Fibroblast of lung (primary cell): Measurements from ENCODE around the gene OIP5. TPM values are rescaled to one million over a fixed set of nuclear protein-coding genes. Genes with fewer than 3 reads are reported as not detected.
A peak's percentile ranks its signal among the peaks of the same experiment; 100 is the strongest.

Source experiments
- DNase-seq, 2 donors: peaks; one replicate each; pipeline versions ENCODE4 v3.0.0 to v3.0.0-alpha.2; 2010; ENCODE audit warnings: low read depth in 2 of 2
- H2AFZ ChIP-seq: 2 replicates; pipeline ENCODE4 v1.5.1; 2012; ENCODE audit warnings: low read length, control low read depth, inconsistent platforms
- H3K27ac ChIP-seq: 2 replicates; pipeline ENCODE4 v1.5.1; 2011; ENCODE audit warnings: low read length, control low read depth; ENCODE audit not compliant: insufficient read depth
- H3K27me3 ChIP-seq: 2 replicates; pipeline ENCODE4 v1.5.1; 2011; ENCODE audit warnings: mild to moderate bottlenecking, low read length; ENCODE audit not compliant: control insufficient read depth, insufficient read depth
- H3K36me3 ChIP-seq: 2 replicates; pipeline ENCODE4 v1.5.1; 2011; ENCODE audit warnings: low read length; ENCODE audit not compliant: control insufficient read depth, insufficient read depth
- H3K4me1 ChIP-seq: 2 replicates; pipeline ENCODE4 v1.5.1; 2011; ENCODE audit warnings: low read length; ENCODE audit not compliant: control insufficient read depth, insufficient read depth; ENCODE audit errors: extremely low read depth
- H3K4me2 ChIP-seq: 2 replicates; pipeline ENCODE4 v1.5.1; 2011; ENCODE audit warnings: low read length, control low read depth; ENCODE audit not compliant: insufficient read depth; ENCODE audit errors: extremely low read depth
- H3K4me3 ChIP-seq, 4 experiments: fragments of 200-600 bp in 1 of 4; sonication (generic) in 1 of 4; replicated peaks in 1 of 4; 2 replicates each; pipeline ENCODE4 v1.5.1; 2011 to 2016; ENCODE audit warnings: low read length in 4 of 4, low read depth in 3 of 4, mild to moderate bottlenecking in 3 of 4, control low read depth in 2 of 4, inconsistent platforms in 1 of 4, mixed read lengths in 1 of 4; ENCODE audit not compliant: insufficient read depth in 1 of 4; ENCODE audit errors: control extremely low read depth in 1 of 4
- H3K79me2 ChIP-seq: 2 replicates; pipeline ENCODE4 v1.5.1; 2012; ENCODE audit warnings: mild to moderate bottlenecking, low read length, inconsistent platforms; ENCODE audit not compliant: control insufficient read depth, insufficient read depth
- H3K9ac ChIP-seq: 2 replicates; pipeline ENCODE4 v1.5.1; 2011; ENCODE audit warnings: mild to moderate bottlenecking, low read length, control low read depth; ENCODE audit not compliant: insufficient read depth
- H3K9me3 ChIP-seq: 2 replicates; pipeline ENCODE4 v1.5.1; 2012; ENCODE audit warnings: low read depth, low read length; ENCODE audit not compliant: control insufficient read depth, insufficient read depth
- H4K20me1 ChIP-seq: 2 replicates; pipeline ENCODE4 v1.5.1; 2011; ENCODE audit warnings: low read length; ENCODE audit not compliant: control insufficient read depth, insufficient read depth; ENCODE audit errors: extremely low read depth
- CTCF ChIP-seq, 2 donors: IDR thresholded peaks in 1 of 2; conservative IDR thresholded peaks in 1 of 2; 1 replicate in 1 of 2; 2 replicates in 1 of 2; pipeline ENCODE4 v1.5.1; 2011 to 2012; ENCODE audit warnings: low read length in 2 of 2, control low read depth in 1 of 2, inconsistent platforms in 1 of 2, low read depth in 1 of 2, mild to moderate bottlenecking in 1 of 2
- EZH2 ChIP-seq: IDR thresholded peaks from 2 replicates; pipeline ENCODE4 v1.5.1; 2012; ENCODE audit warnings: low read length, control low read depth, mild to moderate bottlenecking; ENCODE audit errors: missing control alignments
- polyA plus RNA-seq, 2 donors: library from polyadenylated mRNA; depleted of rRNA in 1 of 2; stranded (reverse) in 1 of 2; unstranded in 1 of 2; fragments of >200 nt; gene quantifications; 2 replicates each; pipeline ENCODE4 v1.2.1, GENCODE V29; 2011 to 2012; ENCODE audit warnings: missing spikeins in 1 of 2
- total RNA-seq: library from RNA; depleted of rRNA; stranded (reverse); fragments of >200 nt; gene quantifications from 2 replicates; pipeline ENCODE4 v1.2.1, GENCODE V29; 2014

OIP5 gene
- total and polyA plus RNA-seq, 2 donors (not counting 1 experiment from before 2014, with no cell fraction given), result 2.0 to 2.4 TPM

- no peaks in the 10 kb centered on the region for H3K9me3 ChIP-seq
- H3K79me2 ChIP-seq, result peaks cover 51% of the 10 kb centered on the region
- H3K9ac ChIP-seq, result no peak overlapping the region
- DNase-seq, result peak in 1 of 2 donors; percentile 19
- no peak overlapping the region for H2AFZ ChIP-seq
- H3K36me3 ChIP-seq, result peaks cover 7% of the 10 kb centered on the region
- H3K4me2 ChIP-seq, result no peak overlapping the region
- TF ChIP-seq CTCF (conservative IDR thresholded peaks at IDR 0.05 in 1 of 2, IDR thresholded peaks at IDR 0.05 in 1 of 2; ENCODE audit: low read depth in 1 of 2, low read length in 2 of 2) (no peak), EZH2 (no peak)
- H3K4me1 ChIP-seq, result no peaks in the 10 kb centered on the region
- no peak overlapping the region for H3K4me3 ChIP-seq
- no peaks in the 10 kb centered on the region for H3K27me3 ChIP-seq
- H4K20me1 ChIP-seq, result no peaks in the 10 kb centered on the region
- no peak overlapping the region for H3K27ac ChIP-seq
Measured at GRCh38 chr15:41341519-41341918, 9.1 kb upstream of the OIP5 start.

GRCh38 chr15:41340189-41340695 is 7.9 kb upstream of the OIP5 start:
- Histone ChIP-seq H3K4me1 (no peaks in the 10 kb centered on the region), H2AFZ (no peak overlapping the region), H3K9me3 (no peaks in the 10 kb centered on the region), H3K27me3 (no peaks in the 10 kb centered on the region), H3K36me3 (peaks cover 4% of the 10 kb centered on the region), H3K27ac (no peak overlapping the region), H3K9ac (no peak overlapping the region), H3K79me2 (peaks cover 57% of the 10 kb centered on the region), H4K20me1 (no peaks in the 10 kb centered on the region), H3K4me2 (no peak overlapping the region), H3K4me3 (no peak overlapping the region)
- TF ChIP-seq EZH2 (no peak), CTCF (conservative IDR thresholded peaks at IDR 0.05 in 1 of 2, IDR thresholded peaks at IDR 0.05 in 1 of 2; ENCODE audit: low read depth in 1 of 2, low read length in 2 of 2) (no peak)
- DNase-seq, result no peak

GRCh38 chr15:41337631-41338522 is 5.5 kb upstream of the OIP5 start:
- Histone ChIP-seq H3K4me2 (peak overlapping the region; percentile 16), H2AFZ (peak overlapping the region; percentile 82), H3K79me2 (peaks cover 74% of the 10 kb centered on the region), H3K36me3 (peaks cover 4% of the 10 kb centered on the region), H3K4me1 (no peaks in the 10 kb centered on the region), H3K27ac (peak overlapping the region; percentile 7), H3K9me3 (no peaks in the 10 kb centered on the region), H3K27me3 (no peaks in the 10 kb centered on the region), H4K20me1 (no peaks in the 10 kb centered on the region), H3K9ac (no peak overlapping the region), H3K4me3 (no peak overlapping the region)
- DNase-seq, result no peak
- no peak for TF ChIP-seq EZH2
- no peak for TF ChIP-seq CTCF (conservative IDR thresholded peaks at IDR 0.05 in 1 of 2, IDR thresholded peaks at IDR 0.05 in 1 of 2; ENCODE audit: low read depth in 1 of 2, low read length in 2 of 2)
